Esophagus squamous epithelium (tissue), 4 donors: ENCODE measurements around the gene POU2F1.

Experiments used
- POLR2A ChIP-seq, 4 donors: fragments of 450-650 bp; IDR thresholded peaks; one replicate each; pipeline ENCODE4 v1.6.1; 2017; ENCODE audit warnings: antibody characterized with exemption in 4 of 4, mild to moderate bottlenecking in 4 of 4, moderate library complexity in 3 of 4
- TF ChIP-seq, protein P1 (sequence below), 6 experiments: fragments of 450-650 bp in 4 of 6; fragments of 200-600 bp in 2 of 6; sonication (generic) in 2 of 6; IDR thresholded peaks; one replicate each; pipeline ENCODE4 v1.5.1; 2016 to 2019; ENCODE audit warnings: antibody characterized with exemption in 6 of 6, mild to moderate bottlenecking in 4 of 6, moderate library complexity in 4 of 6

DNA sequence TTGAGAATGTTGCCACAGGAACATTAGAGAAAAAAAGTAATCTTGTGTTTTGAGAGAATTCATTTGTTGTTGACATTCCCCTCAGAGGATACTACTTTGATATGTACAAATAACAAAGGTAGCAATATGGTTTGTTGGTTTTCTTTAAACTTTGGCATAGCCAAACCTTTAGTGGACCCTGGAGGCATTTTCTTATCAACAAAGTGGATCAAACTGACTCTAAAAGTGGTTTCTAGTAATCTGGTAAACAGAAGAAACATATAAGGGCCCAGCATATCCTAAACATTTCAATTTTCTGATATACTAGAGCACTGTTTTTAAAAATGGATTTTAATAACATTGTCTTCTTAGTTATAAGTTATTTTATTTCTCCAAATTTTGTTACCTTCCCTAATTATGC lies 29.8 kb downstream of the POU2F1 start:
- TF ChIP-seq, protein P1, sequence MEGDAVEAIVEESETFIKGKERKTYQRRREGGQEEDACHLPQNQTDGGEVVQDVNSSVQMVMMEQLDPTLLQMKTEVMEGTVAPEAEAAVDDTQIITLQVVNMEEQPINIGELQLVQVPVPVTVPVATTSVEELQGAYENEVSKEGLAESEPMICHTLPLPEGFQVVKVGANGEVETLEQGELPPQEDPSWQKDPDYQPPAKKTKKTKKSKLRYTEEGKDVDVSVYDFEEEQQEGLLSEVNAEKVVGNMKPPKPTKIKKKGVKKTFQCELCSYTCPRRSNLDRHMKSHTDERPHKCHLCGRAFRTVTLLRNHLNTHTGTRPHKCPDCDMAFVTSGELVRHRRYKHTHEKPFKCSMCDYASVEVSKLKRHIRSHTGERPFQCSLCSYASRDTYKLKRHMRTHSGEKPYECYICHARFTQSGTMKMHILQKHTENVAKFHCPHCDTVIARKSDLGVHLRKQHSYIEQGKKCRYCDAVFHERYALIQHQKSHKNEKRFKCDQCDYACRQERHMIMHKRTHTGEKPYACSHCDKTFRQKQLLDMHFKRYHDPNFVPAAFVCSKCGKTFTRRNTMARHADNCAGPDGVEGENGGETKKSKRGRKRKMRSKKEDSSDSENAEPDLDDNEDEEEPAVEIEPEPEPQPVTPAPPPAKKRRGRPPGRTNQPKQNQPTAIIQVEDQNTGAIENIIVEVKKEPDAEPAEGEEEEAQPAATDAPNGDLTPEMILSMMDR (IDR thresholded peaks at IDR 0.05): no peak
- TF ChIP-seq POLR2A (IDR thresholded peaks at IDR 0.05): no peak
